T-helper 2 cell treated with Interferon-gamma antibody and Interleukin-4, amounts not matched to agents 5 μg/mL and 100 μg/mL, for 36 hours (primary cell): ENCODE measurements around the gene GZF1.

ENCODE experiments used
- DNase-seq: peaks from one replicate; pipeline ENCODE4 v3.0.0; 2021; ENCODE audit warnings: low spot score
- H3K27ac Mint-ChIP-seq: one replicate; pipeline ENCODE4 v1.8.0; 2021; ENCODE audit warnings: mild to moderate bottlenecking, mixed read lengths
- H3K27me3 Mint-ChIP-seq: one replicate; pipeline ENCODE4 v1.8.0; 2021; ENCODE audit warnings: low read depth, mixed read lengths
- H3K36me3 Mint-ChIP-seq: one replicate; pipeline ENCODE4 v1.8.0; 2021; ENCODE audit warnings: low read depth, mixed read lengths
- H3K4me1 Mint-ChIP-seq: one replicate; pipeline ENCODE4 v1.8.0; 2021; ENCODE audit warnings: low read depth, mixed read lengths
- H3K4me3 Mint-ChIP-seq: one replicate; pipeline ENCODE4 v1.8.0; 2022; ENCODE audit warnings: mild to moderate bottlenecking, moderate library complexity, mixed read lengths
- H3K9me3 Mint-ChIP-seq: one replicate; pipeline ENCODE4 v1.8.0; 2021; ENCODE audit warnings: mixed read lengths

The GZF1 gene

GRCh38 chr20:23361476-23362391 is at the start of gene GZF1:
Gene GZF1, plus strand, starts transcription at chr20:23362182. Its CDS starts 2,202 bp downstream, at chr20:23364384.
- Mint-ChIP-seq H3K4me1 (peaks cover 47% of the 10 kb centered on the region), H3K27ac (peak within 1 kb of the TSS; percentile 95), H3K9me3 (no peaks in the 10 kb centered on the region), H3K36me3 (peaks cover 22% of the 10 kb centered on the region), H3K4me3 (peak within 1 kb of the TSS; percentile 94), H3K27me3 (no peaks in the 10 kb centered on the region)
- peak; percentile 99 for DNase-seq

- Mint-ChIP-seq H3K36me3 (no peaks in the 10 kb centered on the region), H3K4me3 (no peak overlapping the region), H3K27me3 (no peaks in the 10 kb centered on the region), H3K27ac (no peak overlapping the region), H3K9me3 (no peaks in the 10 kb centered on the region), H3K4me1 (no peaks in the 10 kb centered on the region)
- no peak for DNase-seq
These were observed 48.7 kb upstream of the GZF1 start for GRCh38 chr20:23313271-23313670.

- H3K4me1 Mint-ChIP-seq, result no peaks in the 10 kb centered on the region
- H3K4me3 Mint-ChIP-seq, result no peak overlapping the region
- no peak overlapping the region for H3K27ac Mint-ChIP-seq
- no peaks in the 10 kb centered on the region for H3K36me3 Mint-ChIP-seq
- no peaks in the 10 kb centered on the region for H3K9me3 Mint-ChIP-seq
- H3K27me3 Mint-ChIP-seq, result no peaks in the 10 kb centered on the region
- no peak for DNase-seq
These were observed 47.3 kb upstream of the GZF1 start for GRCh38 chr20:23314699-23315098.

- Mint-ChIP-seq H3K27ac (no peak overlapping the region), H3K9me3 (no peaks in the 10 kb centered on the region), H3K4me3 (no peak overlapping the region), H3K36me3 (no peaks in the 10 kb centered on the region), H3K27me3 (no peaks in the 10 kb centered on the region), H3K4me1 (no peaks in the 10 kb centered on the region)
- DNase-seq, result no peak
These were observed 46.9 kb upstream of the GZF1 start for GRCh38 chr20:23315099-23315498.

GRCh38 chr20:23316626-23317025 is 45.4 kb upstream of the GZF1 start:
- Mint-ChIP-seq H3K9me3 (no peaks in the 10 kb centered on the region), H3K36me3 (no peaks in the 10 kb centered on the region), H3K4me3 (no peak overlapping the region), H3K4me1 (no peaks in the 10 kb centered on the region), H3K27ac (no peak overlapping the region), H3K27me3 (no peaks in the 10 kb centered on the region)
- DNase-seq, result no peak

GRCh38 chr20:23317081-23317480 is 44.9 kb upstream of the GZF1 start:
- Mint-ChIP-seq H3K27me3 (no peaks in the 10 kb centered on the region), H3K4me1 (no peaks in the 10 kb centered on the region), H3K4me3 (no peak overlapping the region), H3K27ac (no peak overlapping the region), H3K9me3 (no peaks in the 10 kb centered on the region), H3K36me3 (no peaks in the 10 kb centered on the region)
- DNase-seq, result no peak

GRCh38 chr20:23318347-23318746 is 43.6 kb upstream of the GZF1 start:
- Mint-ChIP-seq H3K36me3 (no peaks in the 10 kb centered on the region), H3K4me3 (no peak overlapping the region), H3K9me3 (no peaks in the 10 kb centered on the region), H3K27me3 (no peaks in the 10 kb centered on the region), H3K4me1 (no peaks in the 10 kb centered on the region), H3K27ac (no peak overlapping the region)
- no peak for DNase-seq

- Mint-ChIP-seq H3K36me3 (no peaks in the 10 kb centered on the region), H3K9me3 (no peaks in the 10 kb centered on the region), H3K27me3 (no peaks in the 10 kb centered on the region), H3K27ac (no peak overlapping the region), H3K4me1 (no peaks in the 10 kb centered on the region), H3K4me3 (no peak overlapping the region)
- DNase-seq, result no peak
These were observed 41.7 kb upstream of the GZF1 start for GRCh38 chr20:23320317-23320716.

GRCh38 chr20:23325107-23325506 is 36.9 kb upstream of the GZF1 start:
- no peak overlapping the region for H3K4me3 Mint-ChIP-seq
- H3K27ac Mint-ChIP-seq, result no peak overlapping the region
- no peaks in the 10 kb centered on the region for H3K36me3 Mint-ChIP-seq
- no peaks in the 10 kb centered on the region for H3K9me3 Mint-ChIP-seq
- no peaks in the 10 kb centered on the region for H3K27me3 Mint-ChIP-seq
- H3K4me1 Mint-ChIP-seq, result no peaks in the 10 kb centered on the region
- no peak for DNase-seq

GRCh38 chr20:23326774-23327173 is 35.2 kb upstream of the GZF1 start:
- Mint-ChIP-seq H3K36me3 (no peaks in the 10 kb centered on the region), H3K4me3 (no peak overlapping the region), H3K4me1 (no peaks in the 10 kb centered on the region), H3K27ac (no peak overlapping the region), H3K27me3 (no peaks in the 10 kb centered on the region), H3K9me3 (no peaks in the 10 kb centered on the region)
- no peak for DNase-seq

- H3K9me3 Mint-ChIP-seq, result no peaks in the 10 kb centered on the region
- no peak overlapping the region for H3K27ac Mint-ChIP-seq
- H3K27me3 Mint-ChIP-seq, result no peaks in the 10 kb centered on the region
- DNase-seq, result no peak
- H3K36me3 Mint-ChIP-seq, result no peaks in the 10 kb centered on the region
- no peak overlapping the region for H3K4me3 Mint-ChIP-seq
- no peaks in the 10 kb centered on the region for H3K4me1 Mint-ChIP-seq
These were observed 34.2 kb upstream of the GZF1 start for GRCh38 chr20:23327617-23328333.

- no peak overlapping the region for H3K27ac Mint-ChIP-seq
- no peaks in the 10 kb centered on the region for H3K27me3 Mint-ChIP-seq
- no peak overlapping the region for H3K4me3 Mint-ChIP-seq
- H3K9me3 Mint-ChIP-seq, result no peaks in the 10 kb centered on the region
- no peak for DNase-seq
- peaks cover 8% of the 10 kb centered on the region for H3K4me1 Mint-ChIP-seq
- H3K36me3 Mint-ChIP-seq, result no peaks in the 10 kb centered on the region
These were observed 30.3 kb upstream of the GZF1 start for GRCh38 chr20:23331450-23332350.

- Mint-ChIP-seq H3K4me3 (no peak overlapping the region), H3K27me3 (no peaks in the 10 kb centered on the region), H3K4me1 (peaks cover 8% of the 10 kb centered on the region), H3K9me3 (no peaks in the 10 kb centered on the region), H3K27ac (no peak overlapping the region), H3K36me3 (no peaks in the 10 kb centered on the region)
- DNase-seq, result no peak
These were observed 29.5 kb upstream of the GZF1 start for GRCh38 chr20:23332467-23332866.

- DNase-seq, result no peak
- Mint-ChIP-seq H3K27me3 (no peaks in the 10 kb centered on the region), H3K27ac (no peak overlapping the region), H3K4me3 (no peak overlapping the region), H3K36me3 (no peaks in the 10 kb centered on the region), H3K4me1 (peaks cover 8% of the 10 kb centered on the region), H3K9me3 (no peaks in the 10 kb centered on the region)
These were observed 27.9 kb upstream of the GZF1 start for GRCh38 chr20:23334111-23334510.
